ENCODE data around the gene PPP4R1.

GRCh38 chr18:9557250-9557943 lies 57.0 kb downstream of the PPP4R1 start:
- no peak for TF ChIP-seq CTCF (IDR thresholded peaks at IDR 0.05; ENCODE audit: insufficient read depth, low read length)
- no peak for TF ChIP-seq POLR2AphosphoS5 (IDR thresholded peaks at IDR 0.05; ENCODE audit: low read depth)
- TF ChIP-seq GABPA (IDR thresholded peaks at IDR 0.05; ENCODE audit: low read depth): no peak
- no peak for TF ChIP-seq REST (IDR thresholded peaks at IDR 0.05; ENCODE audit: insufficient replicate concordance, low read depth)
- no peak for TF ChIP-seq SPI1 (IDR thresholded peaks at IDR 0.05; ENCODE audit: borderline replicate concordance, low read depth)

All from HL-60 (cell line).